ENCODE data around the gene FAM228A. TPM values are rescaled to one million over a fixed set of nuclear protein-coding genes. Genes with fewer than 3 reads are reported as not detected.

Gene FAM228A
- total and polyA plus RNA-seq, 2 donors (not counting 3 experiments of a cell fraction or from before 2014, with no cell fraction given): 0.36 to 1.00 TPM

GRCh38 chr2:24189551-24189950 lies 14.7 kb downstream of the FAM228A start:
- no peak overlapping the region for H3K27ac ChIP-seq (ENCODE audit: insufficient read depth, low read depth, low read length)
- BruUV-seq (replicated peaks): no TSS peak
- H3K27me3 ChIP-seq (ENCODE audit: control insufficient read depth in 2 of 2, insufficient read depth in 2 of 2, low read length in 2 of 2): peaks cover 5 to 7% of the 10 kb centered on the region in 2 experiments
- no peak overlapping the region for H2AFZ ChIP-seq (ENCODE audit: low read depth, low read length)
- no peaks in the 10 kb centered on the region for H4K20me1 ChIP-seq (replicated peaks; ENCODE audit: control insufficient read depth, extremely low read depth, insufficient read depth, low read length)
- dilution Hi-C loops (cut with MboI; ENCODE audit: extremely low pct_ligation_motif_present, low sequenced_read_pairs): no loop called here
- no peaks in the 10 kb centered on the region for H3K36me3 ChIP-seq (ENCODE audit: control insufficient read depth in 2 of 2, extremely low read depth in 1 of 2, insufficient read depth in 2 of 2, low read length in 2 of 2)
- no peaks in the 10 kb centered on the region for H3K9me3 ChIP-seq (replicated peaks; ENCODE audit: control insufficient read depth, insufficient read depth, low read length)
- no peaks in the 10 kb centered on the region for H3K9me1 ChIP-seq (replicated peaks; ENCODE audit: control insufficient read depth, extremely low read depth, insufficient read depth, low read length)
- H3K79me2 ChIP-seq (ENCODE audit: control insufficient read depth, insufficient read depth, low read length): no peaks in the 10 kb centered on the region
- FAIRE-seq: no peak
- no peak for DNase-seq (ENCODE audit: low read depth, low spot score)
- ChIA-PET CTCF (no interaction called here), POLR2A (no interaction called here)
- TF ChIP-seq POLR2AphosphoS5 (IDR thresholded peaks at IDR 0.05; ENCODE audit: insufficient read depth, low read depth, low read length) (no peak), JUN (IDR thresholded peaks at IDR 0.05; ENCODE audit: borderline replicate concordance, insufficient read depth, insufficient read length, low read depth) (no peak), FOS (IDR thresholded peaks at IDR 0.05; ENCODE audit: borderline replicate concordance, insufficient read depth, low read length) (no peak), MYC (IDR thresholded peaks at IDR 0.05; ENCODE audit: low read depth, low read length) (no peak)
- no peak overlapping the region for H3K4me3 ChIP-seq (replicated peaks in 1 of 3; ENCODE audit: insufficient read depth in 1 of 3, low read depth in 1 of 3, low read length in 3 of 3)
- no peak overlapping the region for H3K9ac ChIP-seq (replicated peaks; ENCODE audit: extremely low read depth, insufficient read depth, low read length)
- H3K4me2 ChIP-seq (ENCODE audit: insufficient read depth, low read length): no peak overlapping the region
- intact Hi-C loops (cut with micrococcal nuclease): no loop called here
- no peaks in the 10 kb centered on the region for H3K4me1 ChIP-seq (ENCODE audit: control insufficient read depth, extremely low read depth, insufficient read depth, low read length)

- no peak for FAIRE-seq
- no TSS peak for BruUV-seq (replicated peaks)
- H3K4me3 ChIP-seq (replicated peaks in 1 of 3; ENCODE audit: insufficient read depth in 1 of 3, low read depth in 1 of 3, low read length in 3 of 3): no peak overlapping the region
- H4K20me1 ChIP-seq (replicated peaks; ENCODE audit: control insufficient read depth, extremely low read depth, insufficient read depth, low read length): no peaks in the 10 kb centered on the region
- intact Hi-C loops (cut with micrococcal nuclease) (no loop called here), dilution Hi-C loops (cut with MboI; ENCODE audit: extremely low pct_ligation_motif_present, low sequenced_read_pairs) (no loop called here)
- TF ChIP-seq POLR2A (IDR thresholded peaks at IDR 0.05; ENCODE audit: low read depth, low read length) (no peak), JUN (IDR thresholded peaks at IDR 0.05; ENCODE audit: borderline replicate concordance, insufficient read depth, insufficient read length, low read depth) (no peak), CTCF (IDR thresholded peaks at IDR 0.05; ENCODE audit: extremely low read depth in 1 of 2, insufficient read depth in 1 of 2, low read depth in 1 of 2, low read length in 2 of 2) (no peak), POLR2AphosphoS5 (IDR thresholded peaks at IDR 0.05; ENCODE audit: insufficient read depth, low read depth, low read length) (no peak), EZH2 (IDR thresholded peaks at IDR 0.05; ENCODE audit: borderline replicate concordance, low read depth, low read length, severe bottlenecking) (no peak), MAX (IDR thresholded peaks at IDR 0.05; ENCODE audit: insufficient read depth, insufficient read length) (no peak), GATA2 (IDR thresholded peaks at IDR 0.05; ENCODE audit: insufficient read depth, insufficient read length, low read depth, low read length) (no peak), FOS (IDR thresholded peaks at IDR 0.05; ENCODE audit: borderline replicate concordance, insufficient read depth, low read length) (no peak), MYC (IDR thresholded peaks at IDR 0.05; ENCODE audit: low read depth, low read length) (no peak)
- no peak overlapping the region for H3K9ac ChIP-seq (replicated peaks; ENCODE audit: extremely low read depth, insufficient read depth, low read length)
- no peaks in the 10 kb centered on the region for H3K9me3 ChIP-seq (replicated peaks; ENCODE audit: control insufficient read depth, insufficient read depth, low read length)
- H2AFZ ChIP-seq (ENCODE audit: low read depth, low read length): no peak overlapping the region
- POLR2A ChIA-PET: no interaction called here
- H3K4me1 ChIP-seq (ENCODE audit: control insufficient read depth, extremely low read depth, insufficient read depth, low read length): no peaks in the 10 kb centered on the region
- H3K9me1 ChIP-seq (replicated peaks; ENCODE audit: control insufficient read depth, extremely low read depth, insufficient read depth, low read length): no peaks in the 10 kb centered on the region
- H3K27ac ChIP-seq (ENCODE audit: insufficient read depth, low read depth, low read length): no peak overlapping the region
- no peak overlapping the region for H3K4me2 ChIP-seq (ENCODE audit: insufficient read depth, low read length)
- CTCF ChIA-PET: interaction anchor here (0.7 to 1.2 kb wide), 3 partner anchors 36 to 424 kb away, joined by 3 read pairs; no protein-coding TSS in a partner anchor
- no peaks in the 10 kb centered on the region for H3K79me2 ChIP-seq (ENCODE audit: control insufficient read depth, insufficient read depth, low read length)
- no peak for DNase-seq (ENCODE audit: low read depth, low spot score)
- H3K27me3 ChIP-seq (ENCODE audit: control insufficient read depth in 2 of 2, insufficient read depth in 2 of 2, low read length in 2 of 2): peaks cover 5 to 7% of the 10 kb centered on the region in 2 experiments
- no peaks in the 10 kb centered on the region for H3K36me3 ChIP-seq (ENCODE audit: control insufficient read depth in 2 of 2, extremely low read depth in 1 of 2, insufficient read depth in 2 of 2, low read length in 2 of 2)
These were observed 15.7 kb downstream of the FAM228A start for GRCh38 chr2:24190503-24190902.
